H1 (cell line): ENCODE results near the gene CDYL2. TPM values are rescaled to one million over a fixed set of nuclear protein-coding genes. Genes with fewer than 3 reads are reported as not detected.

Source experiments
- CHD7 ChIP-seq: fragments of 300-600 bp; sonication (generic); IDR thresholded peaks from 2 replicates; pipeline ENCODE4 v1.7.1; 2012; ENCODE audit warnings: low read length, moderate library complexity, mild to moderate bottlenecking, inconsistent platforms; ENCODE audit not compliant: insufficient replicate concordance
- EGR1 ChIP-seq: IDR thresholded peaks from 2 replicates; pipeline ENCODE4 v1.6.1; 2011; ENCODE audit warnings: low read depth, low read length, borderline replicate concordance
- RXRA ChIP-seq: IDR thresholded peaks from 2 replicates; pipeline ENCODE4 v1.6.1; 2011; ENCODE audit warnings: low read depth, mild to moderate bottlenecking, low read length, moderate library complexity; ENCODE audit not compliant: insufficient read depth
- polyA plus RNA-seq, 7 experiments: library from polyadenylated mRNA; depleted of rRNA in 3 of 7; stranded (reverse) in 5 of 7; unstranded in 2 of 7; fragments of >200 nt in 5 of 7; fragments of 200-250 nt in 2 of 7; gene quantifications; 1 replicate in 5 of 7; 2 replicates in 1 of 7; 4 replicates in 1 of 7; pipeline versions ENCODE4 v1.2.1 to v1.2.3, GENCODE V29; 2011 to 2013; ENCODE audit warnings: missing spikeins in 2 of 7, mixed read lengths in 2 of 7
- total RNA-seq: library from RNA; stranded (reverse); fragmentation: NEBNext Ultra II Directional; extraction: Animal tissue kit (Norgen Biotek cat#: 25700); gene quantifications from 2 replicates; pipeline ENCODE4 v1.2.1, GENCODE V29; 2021

The CDYL2 gene
- total and polyA plus RNA-seq, 2 of the 8 experiments (the other 6 are each of a cell fraction or from before 2014, with no cell fraction given), result 0.33 to 5.3 TPM

- TF ChIP-seq CHD7, result no peak
- no peak for TF ChIP-seq EGR1
- TF ChIP-seq RXRA, result no peak
Observed at GRCh38 chr16:80559369-80559768, 245.0 kb downstream of the CDYL2 start (continued).
